Suppressor macrophage treated with lipopolysaccharide for 4 hours (primary cell): ENCODE measurements around the gene FXYD2.

ENCODE experiments used
- DNase-seq: peaks from one replicate; pipeline ENCODE4 v3.0.0-alpha.2; 2020

The FXYD2 gene

DNA sequence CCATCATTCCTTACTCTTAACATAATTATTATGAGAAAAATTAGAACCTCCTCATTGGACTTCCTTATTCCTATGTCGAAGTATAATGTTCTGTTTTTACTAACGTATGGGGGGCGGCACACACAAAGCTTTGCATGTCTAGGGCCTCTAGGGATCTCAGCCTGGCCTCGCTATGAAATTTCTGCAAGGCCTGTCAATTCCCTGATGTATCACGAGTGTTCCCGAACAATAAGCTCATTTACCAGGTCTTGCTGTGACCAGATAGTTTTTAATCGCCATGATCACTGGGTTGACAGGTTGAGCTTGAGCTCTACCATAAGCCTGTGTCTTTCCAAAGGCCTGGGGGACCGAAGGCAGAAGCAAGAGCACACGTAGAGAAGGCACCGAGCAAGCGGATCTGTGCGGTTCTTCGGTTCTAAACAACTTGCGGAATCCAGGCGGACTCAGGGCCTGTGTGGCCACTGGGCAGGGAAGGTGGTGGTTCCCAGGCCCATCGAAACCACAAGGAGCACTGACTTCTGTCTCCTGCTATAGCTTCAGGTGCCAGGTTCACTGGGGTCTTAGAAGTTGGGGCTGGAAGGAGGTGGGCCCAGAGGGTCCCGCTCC is 10.4 kb upstream of the FXYD2 start:
- no peak for DNase-seq

DNA sequence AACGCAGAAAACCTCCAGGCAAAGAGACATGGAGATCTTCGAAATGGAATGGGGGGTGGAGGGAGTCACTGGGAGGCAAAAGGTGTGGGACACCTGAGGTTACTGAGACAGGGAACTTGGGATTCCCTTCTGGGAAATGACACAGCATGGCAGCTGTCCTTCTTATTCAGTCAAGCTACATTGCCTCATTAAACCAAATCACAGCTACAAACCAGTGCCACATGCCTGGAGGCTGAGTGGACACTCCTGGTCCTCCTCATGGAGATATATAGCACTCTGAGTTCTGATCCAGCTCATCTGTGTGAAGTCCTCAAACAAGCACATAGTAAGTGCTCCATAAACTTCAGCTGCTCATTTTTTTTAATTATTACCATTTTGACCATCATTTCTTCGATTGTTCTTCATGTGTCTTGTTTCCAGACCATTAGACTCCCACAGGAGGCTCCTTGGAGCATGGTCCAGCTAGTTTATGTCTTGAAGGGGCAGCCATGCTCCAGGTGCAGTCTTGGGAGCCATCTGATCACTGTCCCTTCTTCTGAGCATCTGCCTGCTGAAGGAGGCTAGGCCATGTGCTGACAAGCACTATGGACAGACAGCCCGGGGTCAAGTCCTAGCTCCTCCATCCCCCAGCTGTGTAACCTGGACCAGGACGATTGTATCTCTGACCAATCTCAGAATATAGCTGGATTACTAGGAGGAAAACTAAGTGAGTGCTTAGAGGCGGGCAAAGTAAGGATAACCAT is 9.7 kb upstream of the FXYD2 start:
- DNase-seq, result no peak

DNA sequence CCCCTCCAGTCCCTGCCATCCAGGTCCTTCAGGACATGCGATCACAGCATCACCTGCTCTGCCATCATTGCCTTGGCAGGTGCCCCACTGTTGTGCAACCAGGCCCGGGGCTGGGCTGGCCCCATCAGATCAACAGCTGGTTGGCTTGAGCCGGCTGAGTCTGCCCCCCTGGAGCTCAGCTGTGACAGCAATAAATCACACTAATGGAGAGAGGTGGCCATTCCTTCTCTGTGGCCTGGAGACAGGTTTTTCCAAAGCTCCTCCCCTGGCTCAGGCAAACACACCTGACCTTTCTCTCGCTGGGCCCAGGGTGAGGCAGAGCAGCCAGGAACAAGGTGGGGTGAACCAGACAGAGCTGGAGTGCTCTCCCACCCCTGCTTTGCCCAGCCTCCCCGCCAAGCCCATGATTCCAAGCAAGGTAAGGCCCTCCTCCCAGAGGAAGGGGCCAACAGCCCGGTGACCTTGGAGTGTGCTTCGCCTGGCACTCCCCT is 8.9 kb upstream of the FXYD2 start:
- DNase-seq, result no peak

DNA sequence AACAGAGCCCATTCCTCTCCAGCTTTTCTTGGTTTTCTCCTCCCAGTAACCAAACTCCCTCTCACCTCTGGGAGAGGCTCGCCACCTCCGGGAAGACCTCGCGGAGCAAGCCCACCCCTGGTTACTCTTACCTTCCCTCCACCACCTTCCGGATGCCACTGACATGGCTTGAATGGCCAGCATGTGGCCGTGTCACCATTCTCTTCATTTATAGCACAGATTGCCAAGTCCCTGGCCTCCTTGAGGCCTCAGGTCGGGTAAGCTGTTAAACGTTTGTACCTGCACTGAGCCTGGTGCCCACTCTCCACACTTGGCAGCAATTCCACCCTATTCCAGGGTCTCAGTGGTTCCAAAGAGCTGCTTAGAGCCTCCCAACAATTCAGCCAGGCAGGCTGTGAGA is 8.0 kb upstream of the FXYD2 start:
- DNase-seq, result no peak

DNA sequence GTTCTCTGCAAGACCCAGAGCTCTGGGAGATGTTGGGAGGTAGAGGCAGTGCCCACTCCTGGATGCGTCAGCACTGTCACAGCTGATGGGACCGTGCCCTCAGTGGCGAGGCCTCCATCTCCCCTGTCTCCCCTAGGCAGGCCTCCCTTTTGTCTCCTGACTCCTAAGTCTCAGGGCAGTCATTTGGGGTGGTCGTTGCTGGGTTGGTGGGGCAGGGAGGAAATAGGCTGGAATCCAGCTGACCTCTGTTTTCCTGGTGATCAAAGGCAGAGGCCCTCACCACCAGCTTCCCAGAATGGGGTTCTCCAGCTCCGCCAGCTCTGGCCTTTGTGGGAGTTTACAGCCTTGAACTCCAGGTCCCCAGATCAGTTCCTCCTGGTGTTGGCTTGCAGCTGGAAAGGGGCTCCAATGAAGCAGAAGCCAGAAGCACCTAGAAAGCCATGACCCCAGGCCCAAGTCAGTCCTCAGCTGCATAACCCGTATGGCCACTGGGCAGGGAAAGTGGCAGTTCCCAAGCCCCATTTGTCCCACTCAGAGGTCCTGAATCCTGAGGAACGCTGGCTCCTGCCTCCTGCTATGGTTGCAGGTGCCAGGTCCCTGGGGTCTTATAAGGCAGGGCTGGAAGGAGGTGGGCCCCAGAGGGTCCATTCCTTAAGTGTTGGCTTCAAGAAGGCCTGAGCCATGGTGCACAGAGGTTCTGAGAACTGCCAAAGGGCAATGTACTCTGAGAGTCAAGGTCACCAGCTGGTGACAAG is 7.3 kb upstream of the FXYD2 start:
- no peak for DNase-seq

DNA sequence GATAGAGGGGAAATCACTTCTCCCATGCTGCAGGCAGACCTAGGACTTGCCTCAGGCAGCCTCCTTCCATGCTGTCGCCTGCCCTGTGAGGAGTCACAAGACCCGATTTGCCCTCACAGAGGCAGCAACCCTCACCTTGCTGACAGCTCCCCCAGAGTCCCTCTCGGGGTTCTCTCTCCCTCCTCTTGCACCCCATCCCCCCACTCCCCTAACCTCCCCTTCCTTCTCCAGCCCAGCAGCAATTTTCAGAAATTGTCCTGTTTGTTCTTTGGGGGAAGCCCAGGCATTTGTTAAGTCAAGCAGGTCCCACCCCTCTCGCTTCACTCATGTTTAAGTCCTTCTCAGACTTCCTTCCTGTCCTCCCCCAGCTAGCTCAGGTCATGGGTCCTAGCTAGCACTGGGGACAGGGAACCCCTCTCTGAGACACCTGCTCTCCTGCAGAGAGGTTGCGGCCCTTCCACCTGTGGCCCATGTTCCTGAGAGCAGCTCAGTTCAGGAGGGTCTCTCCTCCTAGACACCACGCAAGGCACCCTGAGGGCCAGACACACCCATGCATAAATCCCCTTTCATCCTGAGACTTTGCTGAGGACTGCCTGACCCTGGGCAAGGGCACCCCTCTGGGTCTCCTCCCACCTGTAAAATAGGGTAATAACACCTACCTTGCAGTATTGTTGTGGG is 6.3 kb upstream of the FXYD2 start:
- DNase-seq, result no peak

DNA sequence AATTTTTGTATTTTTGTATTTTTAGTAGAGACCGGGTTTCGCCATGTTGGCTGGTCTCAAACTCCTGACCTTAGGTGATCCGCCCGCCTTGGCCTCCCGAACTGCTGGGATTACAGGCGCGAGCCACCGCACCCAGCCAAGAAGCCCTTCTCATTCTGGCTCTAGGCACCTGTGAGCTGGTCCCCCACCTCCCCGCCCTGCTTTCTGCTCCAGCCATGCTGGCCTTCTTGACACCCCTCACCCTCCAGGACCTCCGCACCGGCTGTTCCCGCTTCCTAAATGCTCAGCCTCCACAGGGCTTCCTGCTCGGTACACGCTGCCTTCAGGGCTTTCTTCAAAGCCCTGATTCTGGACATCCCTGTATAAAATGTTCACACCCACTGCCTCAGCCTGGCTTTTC is 5.5 kb upstream of the FXYD2 start:
- DNase-seq, result no peak

DNA sequence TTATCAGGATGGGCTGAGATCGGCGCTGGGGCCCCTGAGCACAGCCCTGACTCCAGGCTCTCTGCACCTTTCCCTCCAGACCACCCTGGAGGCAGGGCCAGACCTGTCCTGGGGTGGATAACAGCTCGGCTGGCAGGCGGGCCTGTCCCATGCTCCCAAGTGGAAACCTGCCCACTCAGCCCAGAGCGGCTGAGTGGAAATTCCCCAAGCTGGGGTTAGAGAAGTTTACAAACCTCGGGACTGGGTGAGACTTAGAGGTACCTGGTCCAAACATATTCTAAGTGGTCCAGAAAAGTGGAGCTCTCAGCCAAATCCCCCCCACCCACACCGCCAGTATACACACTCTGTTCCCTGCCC is 4.8 kb upstream of the FXYD2 start:
- DNase-seq, result no peak

DNA sequence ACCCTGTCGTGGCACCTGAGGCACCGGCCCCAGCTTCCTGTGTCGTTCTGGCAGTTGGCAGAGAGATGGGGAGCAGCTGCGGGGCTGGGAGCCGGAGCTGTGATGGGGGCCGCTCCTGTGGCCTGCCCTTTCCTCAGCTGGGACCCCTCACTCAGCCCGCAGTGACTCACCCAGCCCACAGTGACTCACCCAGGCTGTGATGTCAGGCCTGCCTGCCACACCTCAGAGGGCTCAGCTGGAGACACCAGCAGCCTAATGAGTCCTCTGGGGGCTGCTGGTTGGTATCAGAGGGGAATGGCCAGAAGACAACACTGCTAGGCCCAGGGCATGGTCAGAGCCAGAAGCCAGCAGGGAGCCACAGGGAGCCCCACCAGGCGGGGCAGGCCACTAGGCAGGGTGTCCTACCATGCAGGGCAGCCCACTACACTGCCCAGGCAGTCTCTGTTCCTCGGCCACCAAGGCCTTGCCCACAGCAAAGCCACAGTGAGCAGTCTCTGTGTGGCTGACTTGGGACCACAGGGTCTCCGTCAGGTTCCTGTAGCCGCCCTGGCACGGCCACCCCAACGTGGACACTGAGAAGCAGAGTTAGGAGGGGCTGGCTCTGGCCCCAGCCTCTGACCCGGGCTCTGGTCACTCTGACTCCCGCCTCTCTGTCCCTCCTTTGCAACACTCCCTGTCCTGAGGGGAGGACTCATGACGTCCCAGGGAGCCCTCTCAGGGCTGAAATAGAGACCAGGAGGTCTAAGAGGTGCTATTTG is 4.2 kb upstream of the FXYD2 start:
- peak; percentile 69 for DNase-seq

DNA sequence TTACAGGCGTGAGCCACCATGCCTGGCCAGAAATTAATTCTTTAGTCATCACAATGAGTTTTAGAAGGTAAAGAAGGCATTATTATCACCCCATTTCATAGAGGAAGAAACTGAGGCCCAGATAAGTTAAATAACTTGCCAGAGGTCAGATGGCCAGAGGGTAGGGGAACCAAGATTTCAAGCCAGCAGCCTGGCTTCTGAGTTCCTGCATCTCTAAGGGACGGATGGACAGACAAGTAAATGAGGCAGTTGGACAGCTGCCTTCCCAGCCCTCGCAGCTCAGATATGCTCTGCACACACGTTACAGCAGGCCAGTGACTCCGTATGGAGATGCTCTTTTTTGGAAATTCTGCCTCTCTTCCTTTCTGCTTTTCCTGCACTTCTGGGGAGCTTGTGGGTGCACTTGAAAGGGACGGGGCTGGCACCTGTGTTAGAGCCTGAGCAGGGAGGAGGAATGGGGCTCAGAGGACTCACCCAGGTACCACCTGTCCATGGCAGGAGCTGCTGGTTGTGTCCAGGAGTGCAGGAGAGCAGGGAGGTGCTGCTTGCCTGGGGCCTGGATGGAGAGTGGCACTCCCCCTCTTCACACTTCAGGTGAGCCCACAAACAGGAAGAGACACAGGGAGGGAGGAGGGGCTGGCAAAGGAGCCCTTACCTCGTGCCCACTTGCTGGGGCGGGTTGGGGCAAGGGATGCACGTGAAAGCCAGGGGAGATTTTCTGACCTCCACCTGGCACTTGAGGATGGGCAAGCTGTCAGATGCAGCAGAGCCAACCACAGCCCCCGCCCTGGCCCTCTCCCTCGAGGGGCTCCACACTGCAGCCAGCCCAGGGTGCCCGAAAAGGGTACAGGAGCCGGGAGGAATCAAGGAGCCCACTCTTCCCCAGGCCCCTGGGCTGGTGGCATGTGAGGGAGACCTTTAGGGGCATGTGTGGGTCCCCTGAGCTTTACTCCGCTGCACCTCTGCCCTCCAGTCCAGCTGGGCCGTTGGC is 3.3 kb upstream of the FXYD2 start:
- DNase-seq, result no peak

DNA sequence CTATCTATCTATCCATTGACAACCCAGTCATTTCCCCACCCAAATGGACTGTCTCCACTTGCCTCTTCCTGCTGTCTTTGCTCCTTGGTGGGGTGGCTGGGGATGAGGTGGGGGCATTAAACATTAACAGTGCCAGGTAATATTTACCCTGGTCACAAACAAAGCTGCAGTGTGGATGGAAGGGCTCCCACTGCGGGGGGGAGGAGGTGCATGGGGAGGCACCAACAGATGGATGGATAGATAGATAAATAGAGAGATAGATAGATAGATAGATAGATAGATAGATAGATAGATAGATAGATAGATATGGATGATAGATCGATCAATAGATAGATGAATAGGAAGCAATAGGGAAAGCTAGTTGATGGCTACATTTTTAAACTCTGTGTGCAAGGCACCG is 2.3 kb upstream of the FXYD2 start:
- DNase-seq, result no peak

DNA sequence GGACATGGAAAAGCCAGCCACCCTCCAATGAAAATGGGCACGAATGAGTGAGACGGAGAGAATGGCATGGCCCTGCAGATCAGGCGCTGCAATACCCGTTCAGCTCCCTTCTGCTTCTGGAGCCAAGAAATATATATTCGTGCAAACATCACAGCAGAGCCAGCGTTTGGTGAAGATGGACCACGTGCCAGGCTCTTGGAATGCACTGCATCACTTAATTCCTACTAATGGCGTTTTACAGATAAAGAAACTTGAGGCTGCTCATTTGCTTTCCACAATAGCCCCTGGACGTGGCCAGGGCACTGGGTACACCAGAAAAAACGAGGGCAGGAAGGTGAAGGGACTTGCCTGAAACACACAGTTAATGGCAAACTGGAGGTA is 1.6 kb upstream of the FXYD2 start:
- DNase-seq, result no peak

DNA sequence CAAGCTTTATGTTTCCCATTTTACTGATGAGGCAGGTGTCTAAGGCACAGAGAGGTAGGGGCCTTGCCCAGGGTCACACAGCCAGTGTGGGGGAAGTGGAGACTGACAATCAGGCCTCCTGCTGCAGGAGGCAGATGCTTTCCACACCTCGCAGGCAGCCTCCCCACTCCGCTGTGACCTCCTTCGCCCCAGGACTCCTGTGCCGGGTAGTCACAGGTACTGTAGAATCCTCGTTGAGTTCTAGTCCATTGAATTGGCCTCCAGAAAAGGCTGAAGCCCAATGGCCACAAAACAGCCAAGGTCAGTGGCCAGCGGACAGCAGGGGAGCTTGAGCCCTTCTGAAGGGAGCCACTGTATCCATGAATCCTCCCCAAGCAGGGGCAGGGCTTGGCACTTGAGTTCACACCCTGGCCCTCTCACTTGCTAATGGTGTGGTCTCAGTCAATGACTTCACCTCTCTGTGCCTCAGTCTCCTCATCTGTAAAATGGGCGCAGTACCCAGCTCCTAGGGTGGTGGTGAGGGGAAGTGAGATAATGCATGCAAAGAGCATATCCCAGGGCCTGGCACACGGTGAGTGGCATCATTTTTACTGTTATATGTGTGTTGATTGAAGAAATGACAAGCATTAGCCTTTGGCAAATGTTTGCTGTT is 1.1 kb upstream of the FXYD2 start:
- no peak for DNase-seq

DNA sequence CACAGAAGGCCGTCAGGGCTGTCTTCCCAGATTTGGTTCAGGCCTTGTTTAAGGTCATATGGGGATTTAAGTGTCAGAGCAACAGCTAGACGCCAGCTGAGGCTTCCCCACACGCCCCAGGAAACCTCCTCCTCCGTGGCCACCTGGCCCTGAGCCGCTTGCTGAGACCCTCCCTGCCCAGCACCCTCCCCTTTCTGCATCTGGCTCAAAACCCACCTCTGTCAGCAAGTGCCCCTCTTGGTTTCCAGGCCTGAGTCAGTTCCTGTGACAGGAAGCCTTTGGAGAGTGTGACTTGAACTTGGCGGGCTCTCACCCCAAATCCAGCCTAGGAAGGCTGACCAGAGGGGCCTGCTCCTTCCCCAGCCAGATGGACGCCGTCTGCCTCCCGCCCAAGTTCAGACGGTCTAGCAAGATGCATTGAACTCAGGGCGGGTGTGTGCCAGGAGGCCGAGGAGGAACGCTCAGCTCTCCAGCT is 561 bp downstream of the FXYD2 start:
- no peak for DNase-seq

DNA sequence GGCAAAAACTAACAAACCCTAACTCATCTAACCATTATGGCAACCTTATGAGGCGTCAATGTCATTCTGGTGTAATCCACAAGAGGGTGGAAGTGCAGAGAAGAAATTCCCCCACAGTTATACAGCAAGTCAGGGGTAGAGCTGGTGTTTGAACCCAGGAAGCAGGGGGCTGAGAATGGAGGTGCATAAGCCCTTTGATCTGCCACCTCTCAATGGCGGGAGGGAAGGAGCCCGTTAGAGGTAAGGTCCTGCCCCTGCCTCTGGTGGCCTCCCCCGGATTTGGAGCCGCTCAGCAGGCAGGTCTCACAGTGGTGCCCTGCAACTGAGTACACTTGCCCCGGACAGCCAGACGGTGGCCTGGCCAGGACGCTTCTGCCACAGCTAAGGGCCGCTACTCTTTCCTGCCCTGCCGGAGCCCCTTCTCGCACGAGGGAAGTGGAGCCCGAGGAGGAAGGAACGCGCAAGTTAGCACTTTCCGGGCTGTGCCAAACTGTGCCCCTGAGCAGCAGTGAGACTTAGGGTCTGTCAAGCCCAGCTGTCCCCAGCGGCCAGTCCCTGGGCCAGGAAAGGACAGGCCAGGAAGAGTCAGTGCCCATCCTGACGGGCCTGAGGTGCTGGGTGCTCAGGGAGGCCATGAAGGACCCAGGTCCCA is 1.1 kb downstream of the FXYD2 start:
- DNase-seq, result peak; percentile 64

DNA sequence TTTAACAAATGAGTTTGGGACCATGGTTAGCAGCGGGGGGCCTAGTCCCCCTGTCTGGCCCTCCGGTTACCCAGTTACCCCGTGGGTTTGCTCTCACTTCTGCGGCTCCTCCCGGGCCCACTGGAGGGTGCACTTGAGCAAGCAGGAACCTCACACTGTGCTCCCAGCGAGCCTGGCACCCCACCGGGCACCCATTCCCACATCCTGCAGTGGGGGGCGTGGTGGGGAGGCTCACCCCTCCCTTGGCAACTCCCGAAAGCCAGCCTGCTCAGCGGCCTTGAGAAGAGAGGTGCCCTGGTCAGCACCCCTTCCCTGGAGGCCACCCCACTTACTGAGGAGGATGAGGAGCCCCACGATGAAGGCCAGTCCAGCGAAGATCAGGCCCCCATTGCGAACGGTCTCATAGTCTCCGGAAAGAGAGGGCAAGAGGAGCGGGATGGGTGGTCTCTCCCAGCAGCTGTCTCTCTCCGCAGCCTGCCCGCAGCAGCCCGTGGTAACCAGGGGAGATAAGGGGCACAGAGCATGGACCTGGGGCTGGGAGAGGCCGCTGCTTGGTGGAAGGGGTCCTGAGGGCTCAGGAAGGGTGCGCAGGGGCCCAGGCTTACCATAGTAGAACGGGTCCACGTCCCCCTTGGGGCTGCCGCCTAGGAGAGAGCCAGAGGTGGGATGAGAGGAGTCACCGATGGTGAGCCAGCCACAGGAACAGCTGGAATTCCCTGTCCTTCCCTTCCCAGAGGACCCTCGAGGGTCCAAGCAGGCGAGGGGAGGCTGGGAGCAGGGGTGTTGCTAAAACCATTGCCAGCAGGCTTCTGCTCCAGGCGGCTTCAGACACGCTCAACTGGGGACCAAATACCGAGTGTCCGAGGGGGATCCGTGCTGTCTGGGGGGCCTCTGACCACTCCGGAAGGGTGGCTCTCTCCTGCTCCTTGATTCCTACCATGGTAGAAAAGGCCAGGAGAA is 2.2 kb downstream of the FXYD2 start:
- peak; percentile 69 for DNase-seq

DNA sequence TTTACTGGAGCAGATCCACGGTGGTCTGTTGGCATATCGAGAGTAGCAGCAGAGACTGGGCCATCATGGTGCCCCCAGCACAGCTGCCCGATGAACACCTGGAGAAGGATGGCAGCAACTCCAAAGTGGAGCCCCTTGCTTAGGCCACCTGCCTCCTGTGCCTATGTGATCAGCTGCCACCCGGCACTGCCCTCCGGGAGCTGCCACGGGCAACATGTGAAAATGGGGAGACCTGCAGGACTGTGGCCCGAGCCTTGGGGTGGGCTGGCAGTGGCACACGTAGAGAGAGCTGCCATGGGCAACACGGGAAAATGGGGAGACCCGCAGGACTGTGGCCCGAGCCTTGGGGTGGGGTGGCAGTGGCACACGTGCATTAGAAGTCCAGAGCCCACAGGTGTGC is 3.1 kb downstream of the FXYD2 start:
- DNase-seq, result no peak

DNA sequence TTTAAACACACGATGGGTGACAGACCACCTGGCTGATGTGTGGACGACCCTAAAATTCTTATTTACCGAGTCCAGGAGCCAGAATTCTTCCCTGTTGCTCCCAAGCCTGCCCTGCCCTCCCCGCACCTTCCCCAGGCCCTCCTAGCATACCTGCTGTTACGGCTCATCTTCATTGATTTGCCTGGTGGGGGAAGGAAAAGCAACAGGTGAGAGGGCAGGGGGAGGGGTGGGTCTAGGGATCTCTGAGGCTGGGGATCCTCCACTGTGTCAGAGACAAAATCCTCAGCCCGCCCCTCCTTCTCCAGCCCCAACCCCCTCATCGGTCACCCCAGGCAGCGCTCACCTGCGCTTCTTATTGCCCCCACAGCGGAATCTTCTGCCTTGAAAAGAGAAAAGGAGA is 4.0 kb downstream of the FXYD2 start:
- DNase-seq, result no peak

DNA sequence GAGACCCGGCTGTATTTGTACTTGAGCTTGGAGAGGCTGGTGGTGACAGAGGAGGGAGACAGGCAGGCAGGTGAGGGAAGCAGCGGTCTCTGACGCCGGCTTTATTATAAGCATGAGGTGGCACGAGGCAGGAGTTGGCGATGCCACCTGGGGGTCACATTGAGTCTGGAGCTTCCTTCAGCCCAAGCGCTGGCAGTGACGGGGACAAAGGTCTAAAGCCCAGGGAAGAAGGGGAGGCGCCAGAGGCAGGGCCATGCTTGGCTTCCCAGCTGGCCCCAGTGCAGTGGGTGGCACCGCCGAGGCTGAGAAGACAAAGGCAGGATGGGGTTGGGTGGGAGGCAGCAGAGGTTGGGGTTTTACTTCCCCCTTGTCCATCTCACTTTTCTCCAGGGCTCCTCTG is 4.5 kb downstream of the FXYD2 start:
- no peak for DNase-seq
